HCT116 (cell line): Measurements from ENCODE around the gene SUN2. TPM values are rescaled to one million over a fixed set of nuclear protein-coding genes. Genes with fewer than 3 reads are reported as not detected.

Source experiments
- ATAC-seq: fragments of 200-7000 bp; cut with Tn5 transposase; 2 replicates; pipeline ENCODE4 v1.9.1; 2020; ENCODE audit warnings: mild to moderate bottlenecking, moderate library complexity
- BruUV-seq: library from RNA; stranded (reverse); fragments of 400-500 nt; replicated peaks from 2 replicates; lab custom pipeline; 2021; lab: Mats Ljungman, UMichigan
- CTCF ChIA-PET: fragments of 300-600 bp; sonication (Branson Sonifier 250); formaldehyde crosslinking; loops from one replicate; lab custom pipeline; 2021; ENCODE audit warnings: antibody characterized with exemption; lab: Charles Lee
- POLR2A ChIA-PET: fragments of 300-600, 350-600 bp; sonication (Branson Sonifier 250); formaldehyde crosslinking; loops from one replicate; lab custom pipeline; 2021; ENCODE audit warnings: antibody characterized with exemption; lab: Charles Lee
- RAD21 ChIA-PET, 2 experiments: fragments of 300-600 bp; sonication (Branson Sonifier 250); formaldehyde crosslinking; loops; one replicate each; lab custom pipeline; 2023; ENCODE audit warnings: low total read pairs in 2 of 2; ENCODE audit not compliant: uncharacterized antibody in 2 of 2, unreplicated experiment in 2 of 2, low non-redundant PET in 1 of 2; lab: Charles Lee
- DNase-seq: peaks from one replicate; pipeline ENCODE4 v3.0.0-alpha.2; 2010; ENCODE audit warnings: low read depth, low spot score
- H2AFZ ChIP-seq: fragments of 200-600 bp; shearing (Covaris generic), sonication (generic); 2 replicates; pipeline ENCODE4 v1.6.1; 2017; ENCODE audit warnings: low read depth, mixed run types, mixed read lengths, antibody characterized with exemption, low read length; ENCODE audit not compliant: poor library complexity, severe bottlenecking
- H3K27ac ChIP-seq: 2 replicates; pipeline ENCODE4 v1.5.1; 2012; ENCODE audit warnings: low read depth, low read length
- H3K27me3 ChIP-seq: fragments of 200-600 bp; sonication (generic); 2 replicates; pipeline ENCODE4 v1.6.1; 2016; ENCODE audit warnings: mixed run types, low read length, mixed read lengths; ENCODE audit not compliant: insufficient read depth
- H3K36me3 ChIP-seq, 2 experiments: fragments of 200-500 bp in 1 of 2; fragments of 200-600 bp in 1 of 2; sonication (Bioruptor generic) in 1 of 2; sonication (generic) in 1 of 2; 2 replicates each; pipeline versions ENCODE4 v1.5.1 to v1.6.1; 2014 to 2016; ENCODE audit warnings: low read length in 2 of 2, inconsistent platforms in 1 of 2, mixed read lengths in 1 of 2, mixed run types in 1 of 2; ENCODE audit not compliant: insufficient read depth in 2 of 2, control insufficient read depth in 1 of 2
- H3K4me1 ChIP-seq, 2 experiments: fragments of 200-600 bp in 1 of 2; sonication (generic) in 1 of 2; 2 replicates each; pipeline versions ENCODE4 v1.5.1 to v1.6.1; 2012 to 2017; ENCODE audit warnings: low read length in 2 of 2, inconsistent platforms in 1 of 2, mild to moderate bottlenecking in 1 of 2, mixed read lengths in 1 of 2, mixed run types in 1 of 2, moderate library complexity in 1 of 2; ENCODE audit not compliant: insufficient read depth in 2 of 2, control insufficient read depth in 1 of 2
- H3K4me2 ChIP-seq: fragments of 200-600 bp; sonication (generic); 2 replicates; pipeline ENCODE4 v1.6.1; 2017; ENCODE audit warnings: mixed run types, low read length, mixed read lengths
- H3K4me3 ChIP-seq, 2 experiments: fragments of 200-600 bp in 1 of 2; sonication (generic) in 1 of 2; replicated peaks in 1 of 2; 2 replicates each; pipeline ENCODE4 v1.5.1; 2011 to 2016; ENCODE audit warnings: low read length in 2 of 2, control low read depth in 1 of 2, low read depth in 1 of 2, mild to moderate bottlenecking in 1 of 2, mixed read lengths in 1 of 2, mixed run types in 1 of 2
- H3K79me2 ChIP-seq: fragments of 200-600 bp; sonication (generic); 2 replicates; pipeline ENCODE4 v1.6.1; 2017; ENCODE audit warnings: mild to moderate bottlenecking, mixed run types, low read length, moderate library complexity, mixed read lengths; ENCODE audit not compliant: insufficient read depth
- H3K9ac ChIP-seq: fragments of 200-600 bp; sonication (generic); 2 replicates; pipeline ENCODE4 v1.6.1; 2016; ENCODE audit warnings: low read length, mixed read lengths
- H3K9me2 ChIP-seq: fragments of 200-600 bp; sonication (generic), shearing (Covaris generic); 2 replicates; pipeline ENCODE4 v1.6.1; 2017; ENCODE audit warnings: mixed run types, mild to moderate bottlenecking, moderate library complexity; ENCODE audit not compliant: insufficient read depth
- H3K9me3 ChIP-seq, 2 experiments: fragments of 200-500 bp in 1 of 2; fragments of 200-600 bp in 1 of 2; sonication (Bioruptor generic) in 1 of 2; sonication (generic) in 1 of 2; 2 replicates each; pipeline ENCODE4 v1.6.1; 2014 to 2017; ENCODE audit warnings: low read length in 2 of 2, mixed read lengths in 2 of 2, inconsistent platforms in 1 of 2, low read depth in 1 of 2, mild to moderate bottlenecking in 1 of 2, mixed run types in 1 of 2, moderate library complexity in 1 of 2; ENCODE audit not compliant: control insufficient read depth in 1 of 2, insufficient read depth in 1 of 2
- H4K20me1 ChIP-seq: fragments of 200-600 bp; sonication (generic), shearing (Covaris generic); 2 replicates; pipeline ENCODE4 v1.6.1; 2017; ENCODE audit warnings: mixed run types, mild to moderate bottlenecking, moderate library complexity; ENCODE audit not compliant: insufficient read depth
- CBX3 ChIP-seq: IDR thresholded peaks from 2 replicates; pipeline ENCODE4 v1.6.1; 2012; ENCODE audit warnings: low read depth
- CEBPB ChIP-seq: IDR thresholded peaks from 2 replicates; pipeline ENCODE4 v1.6.1; 2012; ENCODE audit warnings: low read depth
- EGR1 ChIP-seq: IDR thresholded peaks from 2 replicates; pipeline ENCODE4 v1.6.1; 2012; ENCODE audit warnings: low read depth
- ELF1 ChIP-seq: IDR thresholded peaks from 2 replicates; pipeline ENCODE4 v1.6.1; 2012; ENCODE audit warnings: low read depth, borderline replicate concordance
- EZH2phosphoT487 ChIP-seq: fragments of 200-600 bp; IDR thresholded peaks from 2 replicates; pipeline ENCODE4 v1.6.1; 2018; ENCODE audit warnings: antibody characterized with exemption, borderline replicate concordance
- FOSL1 ChIP-seq: IDR thresholded peaks from 2 replicates; pipeline ENCODE4 v1.6.1; 2012; ENCODE audit warnings: low read depth
- JUND ChIP-seq: IDR thresholded peaks from 2 replicates; pipeline ENCODE4 v1.6.1; 2012
- SIN3A ChIP-seq: IDR thresholded peaks from 2 replicates; pipeline ENCODE4 v1.6.1; 2012; ENCODE audit warnings: low read depth
- SP1 ChIP-seq: IDR thresholded peaks from 2 replicates; pipeline ENCODE4 v1.6.1; 2012; ENCODE audit warnings: low read depth
- SRF ChIP-seq: IDR thresholded peaks from 2 replicates; pipeline ENCODE4 v1.6.1; 2012; ENCODE audit warnings: low read depth
- YY1 ChIP-seq: IDR thresholded peaks from 2 replicates; pipeline ENCODE4 v1.6.1; 2011; ENCODE audit warnings: low read length, low read depth, moderate library complexity, mild to moderate bottlenecking; ENCODE audit not compliant: insufficient replicate concordance; ENCODE audit errors: extremely low read depth
- ZFX ChIP-seq: fragments of 450-650 bp; IDR thresholded peaks from 2 replicates; pipeline ENCODE4 v1.6.1; 2017
- ZNF274 ChIP-seq: fragments of 200-500 bp; sonication (Bioruptor generic); IDR thresholded peaks from 2 replicates; pipeline ENCODE4 v1.6.1; 2014; ENCODE audit warnings: mild to moderate bottlenecking, low read depth, low read length, inconsistent platforms
- intact Hi-C: fragments of 100-400 bp; cut with micrococcal nuclease; formaldehyde crosslinking; loops from 2 replicates; pipeline ENCODE4 v1.10.0; 2022
- total RNA-seq: library from RNA; stranded (reverse); gene quantifications from one replicate; pipeline ENCODE4 v1.2.1, GENCODE V29; 2021; ENCODE audit not compliant: unreplicated experiment
- TF ChIP-seq, protein P1 (sequence below): IDR thresholded peaks from 2 replicates; pipeline ENCODE4 v1.6.1; 2012
- TF ChIP-seq, protein P2 (sequence below): IDR thresholded peaks from 2 replicates; pipeline ENCODE4 v1.6.1; 2011; ENCODE audit warnings: mild to moderate bottlenecking, low read length, moderate library complexity; ENCODE audit not compliant: insufficient replicate concordance; ENCODE audit errors: extremely low read depth
- TF ChIP-seq, protein P3 (sequence below): IDR thresholded peaks from 2 replicates; pipeline ENCODE4 v1.6.1; 2012

The SUN2 gene
- total RNA-seq, 1 experiment from 2014 or later: 71.6 TPM

DNA sequence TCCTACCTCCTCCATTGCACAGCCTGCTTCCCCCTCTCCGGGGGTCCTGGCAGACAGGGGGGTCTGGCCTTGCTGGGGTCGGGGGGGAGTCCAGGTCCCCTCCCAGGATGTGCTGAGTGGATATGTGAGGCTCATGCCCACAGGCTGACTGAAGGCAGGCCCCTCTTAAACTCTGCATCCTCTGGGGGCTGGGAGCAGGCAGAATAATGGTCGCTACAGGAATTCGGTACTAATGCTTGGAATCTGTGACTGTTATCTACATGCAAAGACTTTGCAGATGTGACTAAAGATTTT is 1.6 kb upstream of the SUN2 start:
- H3K4me1 ChIP-seq: peaks cover 14 to 37% of the 10 kb centered on the region in 2 experiments; a peak in 3 of 4 replicates
- POLR2A ChIA-PET: no interaction called here
- H2AFZ ChIP-seq: no peak overlapping the region
- no TSS peak for BruUV-seq
- H4K20me1 ChIP-seq: no peaks in the 10 kb centered on the region
- no peaks in the 10 kb centered on the region for H3K27me3 ChIP-seq
- TF ChIP-seq SIN3A (no peak), FOSL1 (no peak)
- RAD21 ChIA-PET: no interaction called here
- intact Hi-C loops: no loop called here
- H3K4me2 ChIP-seq: peak overlapping the region; percentile 98
- no peak overlapping the region for H3K9ac ChIP-seq
- no peaks in the 10 kb centered on the region for H3K9me2 ChIP-seq
- no peaks in the 10 kb centered on the region for H3K9me3 ChIP-seq
- DNase-seq (no peak), ATAC-seq (no peak)
- no peak overlapping the region for H3K27ac ChIP-seq
- H3K4me3 ChIP-seq: no peak overlapping the region
- H3K79me2 ChIP-seq: peaks cover 16% of the 10 kb centered on the region
- H3K36me3 ChIP-seq: 0 out of 4 replicates have a peak, but pooled peaks cover 0 to under 1% of the 10 kb centered on the region in 2 experiments
- CTCF ChIA-PET: interaction anchor here (0.9 to 1.7 kb wide), 2 partner anchors 9 to 11 kb away, joined by 3 to 9 read pairs; no protein-coding TSS in a partner anchor

DNA sequence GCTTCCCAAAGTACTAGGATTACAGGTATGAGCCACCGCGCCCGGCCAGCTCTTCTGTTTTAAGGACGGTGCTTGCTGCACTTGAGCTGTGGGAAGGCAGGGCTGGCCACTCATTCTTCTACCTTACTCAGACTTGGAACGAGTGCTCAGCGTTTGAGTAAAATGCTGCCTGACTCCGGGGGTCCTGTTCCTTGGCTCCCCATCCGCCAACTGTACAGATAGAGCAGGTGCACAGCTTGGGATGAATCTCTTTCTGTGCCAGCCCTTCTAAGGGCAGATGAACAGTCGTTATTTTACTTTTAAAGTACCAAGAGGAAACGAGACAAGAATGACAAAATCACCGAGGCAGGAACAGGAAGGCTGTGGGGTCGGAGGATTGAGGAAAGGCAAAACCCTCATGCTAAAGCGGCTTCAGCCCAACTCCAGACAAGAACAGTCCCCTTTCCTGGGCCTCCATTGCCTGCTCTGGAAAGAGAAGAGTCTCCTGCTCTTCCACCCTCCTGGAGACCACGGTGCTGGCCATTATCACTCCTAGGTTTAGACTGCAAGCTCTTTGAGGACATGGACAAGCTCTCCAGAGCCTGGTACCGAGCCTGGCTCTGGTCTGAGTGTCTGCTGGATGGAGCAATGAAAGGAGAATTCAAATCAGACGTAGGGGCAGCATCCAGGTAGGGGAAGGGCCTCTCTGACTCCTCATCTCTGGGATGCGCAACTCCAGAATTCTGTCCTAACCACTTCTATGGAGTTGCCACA is 1.1 kb upstream of the SUN2 start:
- H3K4me1 ChIP-seq: peaks cover 14 to 37% of the 10 kb centered on the region in 2 experiments; a peak in 3 of 4 replicates
- H4K20me1 ChIP-seq: no peaks in the 10 kb centered on the region
- H3K9me2 ChIP-seq: no peaks in the 10 kb centered on the region
- no peak for DNase-seq
- TF ChIP-seq ZNF274: no peak
- TF ChIP-seq SP1: no peak
- TF ChIP-seq YY1: no peak
- TF ChIP-seq, protein P1, sequence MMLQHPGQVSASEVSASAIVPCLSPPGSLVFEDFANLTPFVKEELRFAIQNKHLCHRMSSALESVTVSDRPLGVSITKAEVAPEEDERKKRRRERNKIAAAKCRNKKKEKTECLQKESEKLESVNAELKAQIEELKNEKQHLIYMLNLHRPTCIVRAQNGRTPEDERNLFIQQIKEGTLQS: no peak
- TF ChIP-seq, protein P2, sequence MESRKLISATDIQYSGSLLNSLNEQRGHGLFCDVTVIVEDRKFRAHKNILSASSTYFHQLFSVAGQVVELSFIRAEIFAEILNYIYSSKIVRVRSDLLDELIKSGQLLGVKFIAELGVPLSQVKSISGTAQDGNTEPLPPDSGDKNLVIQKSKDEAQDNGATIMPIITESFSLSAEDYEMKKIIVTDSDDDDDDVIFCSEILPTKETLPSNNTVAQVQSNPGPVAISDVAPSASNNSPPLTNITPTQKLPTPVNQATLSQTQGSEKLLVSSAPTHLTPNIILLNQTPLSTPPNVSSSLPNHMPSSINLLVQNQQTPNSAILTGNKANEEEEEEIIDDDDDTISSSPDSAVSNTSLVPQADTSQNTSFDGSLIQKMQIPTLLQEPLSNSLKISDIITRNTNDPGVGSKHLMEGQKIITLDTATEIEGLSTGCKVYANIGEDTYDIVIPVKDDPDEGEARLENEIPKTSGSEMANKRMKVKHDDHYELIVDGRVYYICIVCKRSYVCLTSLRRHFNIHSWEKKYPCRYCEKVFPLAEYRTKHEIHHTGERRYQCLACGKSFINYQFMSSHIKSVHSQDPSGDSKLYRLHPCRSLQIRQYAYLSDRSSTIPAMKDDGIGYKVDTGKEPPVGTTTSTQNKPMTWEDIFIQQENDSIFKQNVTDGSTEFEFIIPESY: no peak
- TF ChIP-seq CEBPB: no peak
- no peak for TF ChIP-seq EGR1
- no peak for TF ChIP-seq SRF
- TF ChIP-seq, protein P3, sequence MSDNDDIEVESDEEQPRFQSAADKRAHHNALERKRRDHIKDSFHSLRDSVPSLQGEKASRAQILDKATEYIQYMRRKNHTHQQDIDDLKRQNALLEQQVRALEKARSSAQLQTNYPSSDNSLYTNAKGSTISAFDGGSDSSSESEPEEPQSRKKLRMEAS: no peak
- no peak for TF ChIP-seq ELF1
- TF ChIP-seq JUND: no peak
- no peak for TF ChIP-seq ZFX
- TF ChIP-seq EZH2phosphoT487: no peak
- TF ChIP-seq CBX3: no peak
- H3K36me3 ChIP-seq: peaks cover 0 to 4% of the 10 kb centered on the region in 2 experiments; a peak in 1 of 4 replicates
- intact Hi-C loops: no loop called here
- no peak for ATAC-seq
- no peaks in the 10 kb centered on the region for H3K9me3 ChIP-seq
- H3K27ac ChIP-seq: peak overlapping the region; percentile 99
- BruUV-seq: no TSS peak
- peak overlapping the region; percentile 87 for H3K9ac ChIP-seq
- ChIA-PET CTCF (interaction anchor here (1.0 to 1.7 kb wide), 2 partner anchors 9 to 12 kb away, joined by 5 to 9 read pairs; no protein-coding TSS in a partner anchor), POLR2A (no interaction called here), RAD21 (no interaction called here)
- H2AFZ ChIP-seq: no peak overlapping the region
- H3K27me3 ChIP-seq: no peaks in the 10 kb centered on the region
- peaks cover 16% of the 10 kb centered on the region for H3K79me2 ChIP-seq
- H3K4me2 ChIP-seq: peak overlapping the region; percentile 98
- peak overlapping the region; percentile 70 to 79 for H3K4me3 ChIP-seq
